Activated T-helper 2 cell treated with anti-CD3 and anti-CD28 coated beads, Interferon-gamma antibody, Interleukin-2, Interleukin-4, amounts not matched to agents 10 μg/mL and 5 μg/mL and 100 μg/mL, durations not matched to agents 14 hours and 24 hours and 36 hours (primary cell): Measurements from ENCODE around the gene IGSF6. TPM values are rescaled to one million over a fixed set of nuclear protein-coding genes. Genes with fewer than 3 reads are reported as not detected.
"Not testable (repeated sequence)": the region's sequence is repeated elsewhere in the genome, so short reads cannot be mapped to it uniquely, and the experiment has no call there.

Experiments used
- DNase-seq: peaks from one replicate; pipeline ENCODE4 v3.0.0; 2021; ENCODE audit warnings: low spot score
- H3K27ac Mint-ChIP-seq: one replicate; pipeline ENCODE4 v1.8.0; 2021; ENCODE audit warnings: mixed read lengths
- H3K27me3 Mint-ChIP-seq: one replicate; pipeline ENCODE4 v1.8.0; 2021; ENCODE audit warnings: low read depth, mixed read lengths
- H3K36me3 Mint-ChIP-seq: one replicate; pipeline ENCODE4 v1.8.0; 2021; ENCODE audit warnings: low read depth, mixed read lengths
- H3K4me1 Mint-ChIP-seq: one replicate; pipeline ENCODE4 v1.8.0; 2021; ENCODE audit warnings: low read depth, mixed read lengths
- H3K4me3 Mint-ChIP-seq: one replicate; pipeline ENCODE4 v1.8.0; 2021; ENCODE audit warnings: low read depth, mild to moderate bottlenecking, moderate library complexity, mixed read lengths
- H3K9me3 Mint-ChIP-seq: one replicate; pipeline ENCODE4 v1.8.0; 2021; ENCODE audit warnings: mixed read lengths
- intact Hi-C: fragments of 100-400 bp; cut with micrococcal nuclease; formaldehyde crosslinking; loops from one replicate; pipeline ENCODE4 v1.15.1; 2023
- total RNA-seq: library from RNA; stranded (reverse); gene quantifications from 2 replicates; pipeline ENCODE4 v1.2.3, GENCODE V29; 2022

The IGSF6 gene
- not detected in 2 replicates for total RNA-seq

GRCh38 chr16:21652453-21652852 lies at the start of gene IGSF6:
IGSF6 (minus strand) TSS chr16:21652608; CDS start chr16:21652598, 10 bp downstream.
- no peak within 1 kb of the TSS for H3K4me3 Mint-ChIP-seq

GRCh38 chr16:21701271-21701670 lies 48.9 kb upstream of the IGSF6 start:
- no peak overlapping the region for H3K27ac Mint-ChIP-seq
- H3K36me3 Mint-ChIP-seq = no peaks in the 10 kb centered on the region
- no peak for DNase-seq
- peaks cover 2% of the 10 kb centered on the region for H3K27me3 Mint-ChIP-seq
- H3K4me3 Mint-ChIP-seq = no peak overlapping the region
- no peaks in the 10 kb centered on the region for H3K9me3 Mint-ChIP-seq
- peaks cover 7% of the 10 kb centered on the region for H3K4me1 Mint-ChIP-seq
- intact Hi-C loops = no loop called here

More at GRCh38 chr16:21652453-21652852, at the start of gene IGSF6:
- intact Hi-C loops = no loop called here
- no peaks in the 10 kb centered on the region for H3K27me3 Mint-ChIP-seq
- no peak for DNase-seq
- H3K4me1 Mint-ChIP-seq = peaks cover 35% of the 10 kb centered on the region
- H3K36me3 Mint-ChIP-seq = peaks cover 22% of the 10 kb centered on the region
- H3K9me3 Mint-ChIP-seq = no peaks in the 10 kb centered on the region
- no peak within 1 kb of the TSS for H3K27ac Mint-ChIP-seq

- Mint-ChIP-seq H3K27ac (no peak overlapping the region), H3K36me3 (no peaks in the 10 kb centered on the region), H3K27me3 (no peaks in the 10 kb centered on the region), H3K9me3 (no peaks in the 10 kb centered on the region), H3K4me3 (no peak overlapping the region), H3K4me1 (peaks cover 2% of the 10 kb centered on the region)
- no peak for DNase-seq
- intact Hi-C loops = no loop called here
Observed at GRCh38 chr16:21698169-21699032, 46.0 kb upstream of the IGSF6 start.

GRCh38 chr16:21697032-21697431 lies 44.6 kb upstream of the IGSF6 start:
- intact Hi-C loops = no loop called here
- DNase-seq = no peak
- Mint-ChIP-seq H3K27ac (no peak overlapping the region), H3K4me3 (no peak overlapping the region), H3K4me1 (no peaks in the 10 kb centered on the region), H3K36me3 (no peaks in the 10 kb centered on the region), H3K9me3 (no peaks in the 10 kb centered on the region), H3K27me3 (peaks cover 5% of the 10 kb centered on the region)

GRCh38 chr16:21694609-21695008 lies 42.2 kb upstream of the IGSF6 start:
- peaks cover 5% of the 10 kb centered on the region for H3K27me3 Mint-ChIP-seq
- no peaks in the 10 kb centered on the region for H3K4me1 Mint-ChIP-seq
- H3K4me3 Mint-ChIP-seq = no peak overlapping the region
- no peak overlapping the region for H3K27ac Mint-ChIP-seq
- no peaks in the 10 kb centered on the region for H3K9me3 Mint-ChIP-seq
- no peak for DNase-seq
- no peaks in the 10 kb centered on the region for H3K36me3 Mint-ChIP-seq
- intact Hi-C loops = no loop called here

GRCh38 chr16:21690967-21691366 lies 38.6 kb upstream of the IGSF6 start:
- DNase-seq, H3K36me3 Mint-ChIP-seq, H3K27ac Mint-ChIP-seq, H3K9me3 Mint-ChIP-seq, H3K4me3 Mint-ChIP-seq, H3K4me1 Mint-ChIP-seq, intact Hi-C loops, H3K27me3 Mint-ChIP-seq: not testable (repeated sequence)

GRCh38 chr16:21689107-21689506 lies 36.7 kb upstream of the IGSF6 start:
- peaks cover 5% of the 10 kb centered on the region for H3K27me3 Mint-ChIP-seq
- intact Hi-C loops = no loop called here
- no peak for DNase-seq

GRCh38 chr16:21685034-21685455 lies 32.6 kb upstream of the IGSF6 start:
- Mint-ChIP-seq H3K36me3 (no peaks in the 10 kb centered on the region), H3K9me3 (no peaks in the 10 kb centered on the region), H3K4me1 (no peaks in the 10 kb centered on the region), H3K27ac (no peak overlapping the region), H3K4me3 (no peak overlapping the region), H3K27me3 (peaks cover 2% of the 10 kb centered on the region)
- DNase-seq = no peak
- intact Hi-C loops = no loop called here

More at GRCh38 chr16:21689107-21689506, 36.7 kb upstream of the IGSF6 start:
- Mint-ChIP-seq H3K9me3 (no peaks in the 10 kb centered on the region), H3K4me1 (no peaks in the 10 kb centered on the region), H3K36me3 (no peaks in the 10 kb centered on the region), H3K4me3 (no peak overlapping the region), H3K27ac (no peak overlapping the region)

- Mint-ChIP-seq H3K9me3 (no peaks in the 10 kb centered on the region), H3K4me3 (no peak overlapping the region), H3K27ac (no peak overlapping the region), H3K36me3 (no peaks in the 10 kb centered on the region), H3K27me3 (peaks cover 3% of the 10 kb centered on the region), H3K4me1 (no peaks in the 10 kb centered on the region)
- DNase-seq = no peak
- intact Hi-C loops = no loop called here
Observed at GRCh38 chr16:21684199-21684598, 31.8 kb upstream of the IGSF6 start.

GRCh38 chr16:21683184-21683583 lies 30.8 kb upstream of the IGSF6 start:
- no peaks in the 10 kb centered on the region for H3K9me3 Mint-ChIP-seq
- H3K27ac Mint-ChIP-seq = no peak overlapping the region
- no peak overlapping the region for H3K4me3 Mint-ChIP-seq
- H3K4me1 Mint-ChIP-seq = no peaks in the 10 kb centered on the region
- DNase-seq = no peak
- no peaks in the 10 kb centered on the region for H3K36me3 Mint-ChIP-seq
- H3K27me3 Mint-ChIP-seq = peaks cover 7% of the 10 kb centered on the region
- intact Hi-C loops = no loop called here

- H3K36me3 Mint-ChIP-seq, intact Hi-C loops, H3K4me1 Mint-ChIP-seq, H3K9me3 Mint-ChIP-seq, H3K27ac Mint-ChIP-seq, DNase-seq, H3K4me3 Mint-ChIP-seq: not testable (repeated sequence)
- H3K27me3 Mint-ChIP-seq = peaks cover 17% of the 10 kb centered on the region
Observed at GRCh38 chr16:21680714-21681113, 28.3 kb upstream of the IGSF6 start.

GRCh38 chr16:21674456-21674855 lies 22.0 kb upstream of the IGSF6 start:
- H3K36me3 Mint-ChIP-seq, H3K9me3 Mint-ChIP-seq, DNase-seq, intact Hi-C loops, H3K27ac Mint-ChIP-seq, H3K4me3 Mint-ChIP-seq, H3K4me1 Mint-ChIP-seq: not testable (repeated sequence)
- H3K27me3 Mint-ChIP-seq = peaks cover 31% of the 10 kb centered on the region

- H3K4me1 Mint-ChIP-seq = no peaks in the 10 kb centered on the region
- H3K27me3 Mint-ChIP-seq = peaks cover 28% of the 10 kb centered on the region
- no peak overlapping the region for H3K27ac Mint-ChIP-seq
- peaks cover 5% of the 10 kb centered on the region for H3K9me3 Mint-ChIP-seq
- DNase-seq = no peak
- intact Hi-C loops = no loop called here
- no peak overlapping the region for H3K4me3 Mint-ChIP-seq
- H3K36me3 Mint-ChIP-seq = no peaks in the 10 kb centered on the region
Observed at GRCh38 chr16:21673469-21673868, 21.1 kb upstream of the IGSF6 start.
